Prostate gland (tissue), 2 donors: Measurements from ENCODE around the gene TMEM132D. TPM values are rescaled to one million over a fixed set of nuclear protein-coding genes. Genes with fewer than 3 reads are reported as not detected.

Experiments
- DNase-seq: peaks from one replicate; pipeline ENCODE4 v3.0.0-alpha.2; 2019; ENCODE audit warnings: low spot score
- H3K27ac ChIP-seq, 2 donors: fragments of 200-600 bp; sonication (generic); 2 replicates each; pipeline ENCODE4 v1.5.1; 2017 to 2019
- H3K27me3 ChIP-seq: fragments of 200-600 bp; sonication (generic); replicated peaks from 2 replicates; pipeline ENCODE4 v1.5.1; 2019; ENCODE audit not compliant: insufficient read depth
- H3K36me3 ChIP-seq, 2 donors: fragments of 200-600 bp; sonication (generic); 1 replicate in 1 of 2; 2 replicates in 1 of 2; pipeline versions ENCODE4 v1.5.1 to v1.8.1; 2017 to 2019
- H3K4me1 ChIP-seq: fragments of 200-600 bp; sonication (generic); replicated peaks from 2 replicates; pipeline ENCODE4 v1.5.1; 2019
- H3K4me3 ChIP-seq, 2 donors: fragments of 200-600 bp; sonication (generic); 2 replicates each; pipeline ENCODE4 v1.5.1; 2017 to 2019
- H3K9me3 ChIP-seq: fragments of 200-600 bp; sonication (generic); 2 replicates; pipeline ENCODE4 v1.5.1; 2017
- CTCF ChIP-seq, 4 experiments: fragments of 200-600 bp in 2 of 4; fragments of 450-650 bp in 2 of 4; sonication (generic) in 2 of 4; IDR thresholded peaks; 1 replicate in 3 of 4; 2 replicates in 1 of 4; pipeline ENCODE4 v1.5.1; 2016 to 2019; ENCODE audit warnings: antibody characterized with exemption in 4 of 4, mild to moderate bottlenecking in 2 of 4, moderate library complexity in 2 of 4
- POLR2A ChIP-seq: fragments of 450-650 bp; IDR thresholded peaks from one replicate; pipeline ENCODE4 v1.6.1; 2016; ENCODE audit warnings: antibody characterized with exemption, mild to moderate bottlenecking
- POLR2AphosphoS5 ChIP-seq: sonication (generic); formaldehyde crosslinking; IDR thresholded peaks from one replicate; pipeline ENCODE4 v1.6.1; 2017; ENCODE audit warnings: antibody characterized with exemption
- WGBS: methylation state at CpG from one replicate; pipeline ENCODE4 v1.1.5; 2018; 5-methylcytosine and 5-hydroxymethylcytosine counted together
- intact Hi-C: fragments of 100-400 bp; cut with DNase I; formaldehyde crosslinking; loops from one replicate; pipeline ENCODE4 v1.14.2; 2022
- total RNA-seq, 2 donors: library from RNA; depleted of rRNA; stranded (reverse); fragments of >200 nt; gene quantifications; one replicate each; pipeline ENCODE4 v1.1.0, GENCODE V29; 2016

Gene TMEM132D
- total RNA-seq, 2 donors from 2014 or later, result 0.57 to 1.3 TPM

GRCh38 chr12:129753586-129753985 lies 150.2 kb downstream of the TMEM132D start:
- Histone ChIP-seq H3K27ac (no peak overlapping the region), H3K9me3 (no peaks in the 10 kb centered on the region), H3K4me3 (no peak overlapping the region), H3K36me3 (no peaks in the 10 kb centered on the region), H3K4me1 (no peaks in the 10 kb centered on the region), H3K27me3 (no peaks in the 10 kb centered on the region)
- no peak for TF ChIP-seq POLR2A
- intact Hi-C loops, result no loop called here
- WGBS, result 76% methylated on average over 6 of the region's 6 CpGs
- DNase-seq, result no peak

- H3K4me3 ChIP-seq, result no peak overlapping the region
- no peaks in the 10 kb centered on the region for H3K4me1 ChIP-seq
- no peaks in the 10 kb centered on the region for H3K27me3 ChIP-seq
- no peaks in the 10 kb centered on the region for H3K9me3 ChIP-seq
- H3K36me3 ChIP-seq, result no peaks in the 10 kb centered on the region
- 92% methylated on average over 3 of the region's 3 CpGs for WGBS
- DNase-seq, result no peak
- intact Hi-C loops, result no loop called here
- no peak overlapping the region for H3K27ac ChIP-seq
- no peak for TF ChIP-seq POLR2AphosphoS5
- no peak for TF ChIP-seq CTCF (IDR thresholded peaks at IDR 0.05)
- TF ChIP-seq POLR2A, result no peak
Measured at GRCh38 chr12:129750421-129750820, 153.4 kb downstream of the TMEM132D start.

GRCh38 chr12:129746318-129746717 lies 157.5 kb downstream of the TMEM132D start:
- intact Hi-C loops, result no loop called here
- 47% methylated on average over 4 of the region's 4 CpGs for WGBS
- TF ChIP-seq POLR2A (no peak), CTCF (IDR thresholded peaks at IDR 0.05) (no peak), POLR2AphosphoS5 (no peak)

GRCh38 chr12:129729170-129729569 lies 174.7 kb downstream of the TMEM132D start:
- DNase-seq, result no peak
- H3K36me3 ChIP-seq, result no peaks in the 10 kb centered on the region
- H3K27me3 ChIP-seq, result no peaks in the 10 kb centered on the region
- no peaks in the 10 kb centered on the region for H3K9me3 ChIP-seq
- 95% methylated on average over 2 of the region's 2 CpGs for WGBS
- no peak overlapping the region for H3K27ac ChIP-seq
- no peak overlapping the region for H3K4me3 ChIP-seq
- no peak for TF ChIP-seq CTCF (IDR thresholded peaks at IDR 0.05)
- no peak for TF ChIP-seq POLR2A
- TF ChIP-seq POLR2AphosphoS5, result no peak
- no peaks in the 10 kb centered on the region for H3K4me1 ChIP-seq
- intact Hi-C loops, result no loop called here

More at GRCh38 chr12:129746318-129746717, 157.5 kb downstream of the TMEM132D start:
- H3K27me3 ChIP-seq, result no peaks in the 10 kb centered on the region
- H3K27ac ChIP-seq, result no peak overlapping the region
- DNase-seq, result no peak
- H3K36me3 ChIP-seq, result no peaks in the 10 kb centered on the region
- H3K4me1 ChIP-seq, result no peaks in the 10 kb centered on the region
- H3K9me3 ChIP-seq, result no peaks in the 10 kb centered on the region
- no peak overlapping the region for H3K4me3 ChIP-seq

- no peaks in the 10 kb centered on the region for H3K36me3 ChIP-seq
- TF ChIP-seq POLR2AphosphoS5 (no peak), CTCF (IDR thresholded peaks at IDR 0.05) (no peak), POLR2A (no peak)
- no peak for DNase-seq
- no peak overlapping the region for H3K4me3 ChIP-seq
- no peaks in the 10 kb centered on the region for H3K9me3 ChIP-seq
- no peak overlapping the region for H3K27ac ChIP-seq
- intact Hi-C loops, result no loop called here
- no peaks in the 10 kb centered on the region for H3K4me1 ChIP-seq
- no peaks in the 10 kb centered on the region for H3K27me3 ChIP-seq
- WGBS, result 89% methylated on average over 3 of the region's 3 CpGs
Measured at GRCh38 chr12:129727100-129727499, 176.7 kb downstream of the TMEM132D start.
